Activated naive CD8-positive, alpha-beta T cell treated with anti-CD3 and anti-CD28 coated beads, Interleukin-2, amount 10 ng/mL, durations not matched to agents 7 days and 5 days (primary cell): Measurements from ENCODE around the gene CTSH. TPM values are rescaled to one million over a fixed set of nuclear protein-coding genes. Genes with fewer than 3 reads are reported as not detected.

Source experiments
- ATAC-seq: fragments of 150-1000 bp; cut with Tn5 transposase; one replicate; pipeline ENCODE4 v1.10.0; 2021; ENCODE audit warnings: low read depth, moderate library complexity
- POLR2A ChIA-PET: fragments of 350-600 bp; sonication (Branson Sonifier 250); formaldehyde crosslinking; loops from one replicate; lab custom pipeline; 2021; ENCODE audit warnings: antibody characterized with exemption; lab: Charles Lee
- DNase-seq: peaks from one replicate; pipeline ENCODE4 v3.0.0; 2021
- H3K27ac Mint-ChIP-seq: one replicate; pipeline ENCODE4 v1.8.0; 2022; ENCODE audit warnings: mild to moderate bottlenecking, mixed read lengths
- H3K27me3 Mint-ChIP-seq: one replicate; pipeline ENCODE4 v1.8.0; 2022; ENCODE audit warnings: mild to moderate bottlenecking, moderate library complexity, mixed read lengths
- H3K36me3 Mint-ChIP-seq: one replicate; pipeline ENCODE4 v1.8.0; 2021; ENCODE audit warnings: mild to moderate bottlenecking, mixed read lengths
- H3K4me1 Mint-ChIP-seq: one replicate; pipeline ENCODE4 v1.8.0; 2021; ENCODE audit warnings: mixed read lengths
- H3K4me3 Mint-ChIP-seq: one replicate; pipeline ENCODE4 v1.8.0; 2022; ENCODE audit warnings: mild to moderate bottlenecking, moderate library complexity, mixed read lengths
- H3K9me3 Mint-ChIP-seq: one replicate; pipeline ENCODE4 v1.8.0; 2021; ENCODE audit warnings: mixed read lengths
- total RNA-seq, 2 experiments: library from RNA; stranded (reverse); gene quantifications; one replicate each; pipeline ENCODE4 v1.2.3, GENCODE V29; 2021

CTSH gene
- total RNA-seq, 2 experiments from 2014 or later: 31.5 to 33.9 TPM

GRCh38 chr15:78968539-78969271 is 23.9 kb upstream of the CTSH start:
- no peak for ATAC-seq
- no peak overlapping the region for H3K27ac Mint-ChIP-seq
- POLR2A ChIA-PET: no interaction called here

GRCh38 chr15:78968114-78968513 is 23.3 kb upstream of the CTSH start:
- POLR2A ChIA-PET: no interaction called here

More at GRCh38 chr15:78968539-78969271, 23.9 kb upstream of the CTSH start:
- Mint-ChIP-seq H3K4me3 (no peak overlapping the region), H3K9me3 (no peaks in the 10 kb centered on the region), H3K4me1 (peaks cover 1% of the 10 kb centered on the region), H3K27me3 (peaks cover 5% of the 10 kb centered on the region), H3K36me3 (no peaks in the 10 kb centered on the region)
- no peak for DNase-seq

GRCh38 chr15:78960308-78960707 is 15.5 kb upstream of the CTSH start:
- no peak for DNase-seq
- ATAC-seq: no peak
- Mint-ChIP-seq H3K4me3 (no peak overlapping the region), H3K9me3 (no peaks in the 10 kb centered on the region), H3K27ac (no peak overlapping the region), H3K27me3 (peaks cover 2% of the 10 kb centered on the region), H3K36me3 (no peaks in the 10 kb centered on the region), H3K4me1 (no peaks in the 10 kb centered on the region)
- POLR2A ChIA-PET: no interaction called here

More at GRCh38 chr15:78968114-78968513, 23.3 kb upstream of the CTSH start:
- Mint-ChIP-seq H3K9me3 (no peaks in the 10 kb centered on the region), H3K27me3 (peaks cover 5% of the 10 kb centered on the region), H3K4me1 (peaks cover 1% of the 10 kb centered on the region), H3K36me3 (no peaks in the 10 kb centered on the region), H3K4me3 (no peak overlapping the region), H3K27ac (no peak overlapping the region)
- ATAC-seq (no peak), DNase-seq (no peak)

- no peak for DNase-seq
- POLR2A ChIA-PET: no interaction called here
- no peaks in the 10 kb centered on the region for H3K4me1 Mint-ChIP-seq
- no peaks in the 10 kb centered on the region for H3K36me3 Mint-ChIP-seq
- peaks cover 4% of the 10 kb centered on the region for H3K27me3 Mint-ChIP-seq
- H3K4me3 Mint-ChIP-seq: no peak overlapping the region
- no peak overlapping the region for H3K27ac Mint-ChIP-seq
- no peaks in the 10 kb centered on the region for H3K9me3 Mint-ChIP-seq
- ATAC-seq: no peak
Measured at GRCh38 chr15:78959360-78959759, 14.5 kb upstream of the CTSH start.

GRCh38 chr15:78957416-78958093 is 12.7 kb upstream of the CTSH start:
- H3K4me3 Mint-ChIP-seq: no peak overlapping the region
- no peaks in the 10 kb centered on the region for H3K9me3 Mint-ChIP-seq
- no peaks in the 10 kb centered on the region for H3K36me3 Mint-ChIP-seq
- DNase-seq: no peak
- ATAC-seq: no peak
- POLR2A ChIA-PET: no interaction called here
- no peak overlapping the region for H3K27ac Mint-ChIP-seq
- H3K27me3 Mint-ChIP-seq: peaks cover 8% of the 10 kb centered on the region
- H3K4me1 Mint-ChIP-seq: no peaks in the 10 kb centered on the region

- POLR2A ChIA-PET: no interaction called here
- no peak for ATAC-seq
- H3K36me3 Mint-ChIP-seq: no peaks in the 10 kb centered on the region
- no peak overlapping the region for H3K4me3 Mint-ChIP-seq
- no peaks in the 10 kb centered on the region for H3K9me3 Mint-ChIP-seq
- no peak overlapping the region for H3K27ac Mint-ChIP-seq
- no peaks in the 10 kb centered on the region for H3K4me1 Mint-ChIP-seq
- DNase-seq: no peak
- peaks cover 8% of the 10 kb centered on the region for H3K27me3 Mint-ChIP-seq
Measured at GRCh38 chr15:78956937-78957336, 12.1 kb upstream of the CTSH start.

GRCh38 chr15:78955355-78955754 is 10.5 kb upstream of the CTSH start:
- POLR2A ChIA-PET: no interaction called here
- Mint-ChIP-seq H3K4me3 (no peak overlapping the region), H3K27me3 (peaks cover 8% of the 10 kb centered on the region), H3K36me3 (no peaks in the 10 kb centered on the region), H3K27ac (no peak overlapping the region), H3K4me1 (peaks cover 7% of the 10 kb centered on the region), H3K9me3 (no peaks in the 10 kb centered on the region)
- no peak for DNase-seq
- ATAC-seq: no peak

GRCh38 chr15:78951841-78952238 is 7.0 kb upstream of the CTSH start:
- no peak overlapping the region for H3K27ac Mint-ChIP-seq

GRCh38 chr15:78950902-78951840 is 6.3 kb upstream of the CTSH start:
- POLR2A ChIA-PET: no interaction called here
- peaks cover 23% of the 10 kb centered on the region for H3K27me3 Mint-ChIP-seq
- peak; percentile 18 for ATAC-seq
- no peak overlapping the region for H3K27ac Mint-ChIP-seq
- DNase-seq: no peak
- no peak overlapping the region for H3K4me3 Mint-ChIP-seq
- H3K9me3 Mint-ChIP-seq: no peaks in the 10 kb centered on the region
- no peaks in the 10 kb centered on the region for H3K36me3 Mint-ChIP-seq
- peaks cover 11% of the 10 kb centered on the region for H3K4me1 Mint-ChIP-seq

More at GRCh38 chr15:78951841-78952238, 7.0 kb upstream of the CTSH start:
- POLR2A ChIA-PET: no interaction called here
- H3K9me3 Mint-ChIP-seq: no peaks in the 10 kb centered on the region
- no peak overlapping the region for H3K4me3 Mint-ChIP-seq
- no peak for ATAC-seq
- H3K4me1 Mint-ChIP-seq: peaks cover 10% of the 10 kb centered on the region
- peaks cover 21% of the 10 kb centered on the region for H3K27me3 Mint-ChIP-seq
- DNase-seq: no peak
- no peaks in the 10 kb centered on the region for H3K36me3 Mint-ChIP-seq

- Mint-ChIP-seq H3K36me3 (no peaks in the 10 kb centered on the region), H3K9me3 (no peaks in the 10 kb centered on the region), H3K4me3 (no peak overlapping the region), H3K27me3 (peaks cover 26% of the 10 kb centered on the region), H3K27ac (no peak overlapping the region), H3K4me1 (peaks cover 12% of the 10 kb centered on the region)
- ATAC-seq (no peak), DNase-seq (no peak)
- POLR2A ChIA-PET: no interaction called here
Measured at GRCh38 chr15:78950343-78950742, 5.5 kb upstream of the CTSH start.

- POLR2A ChIA-PET: no interaction called here
- Mint-ChIP-seq H3K27me3 (peaks cover 27% of the 10 kb centered on the region), H3K9me3 (no peaks in the 10 kb centered on the region), H3K36me3 (no peaks in the 10 kb centered on the region), H3K4me1 (peaks cover 12% of the 10 kb centered on the region), H3K4me3 (no peak overlapping the region), H3K27ac (no peak overlapping the region)
- ATAC-seq: no peak
- no peak for DNase-seq
Measured at GRCh38 chr15:78949461-78949860, 4.6 kb upstream of the CTSH start.

GRCh38 chr15:78947506-78947905 is 2.7 kb upstream of the CTSH start:
- Mint-ChIP-seq H3K27ac (no peak overlapping the region), H3K4me3 (no peak overlapping the region), H3K9me3 (no peaks in the 10 kb centered on the region), H3K36me3 (no peaks in the 10 kb centered on the region), H3K27me3 (peaks cover 36% of the 10 kb centered on the region), H3K4me1 (peaks cover 14% of the 10 kb centered on the region)
- POLR2A ChIA-PET: no interaction called here
- no peak for ATAC-seq
- no peak for DNase-seq

- Mint-ChIP-seq H3K27ac (no peak overlapping the region), H3K36me3 (no peaks in the 10 kb centered on the region), H3K4me3 (peak overlapping the region; percentile 48), H3K9me3 (no peaks in the 10 kb centered on the region), H3K27me3 (peaks cover 36% of the 10 kb centered on the region), H3K4me1 (peaks cover 11% of the 10 kb centered on the region)
- POLR2A ChIA-PET: no interaction called here
- ATAC-seq (no peak), DNase-seq (no peak)
Measured at GRCh38 chr15:78946493-78946892, 1.6 kb upstream of the CTSH start.
